ENCODE measurements around the gene COMT.
"Not testable (repeated sequence)": the region's sequence is repeated elsewhere in the genome, so short reads cannot be mapped to it uniquely, and the experiment has no call there.

COMT gene

GRCh38 chr22:19941365-19942082, at the start of gene COMT, which contains the start of gene TXNRD2:
Gene COMT (plus strand): TSS chr22:19941772. CDS start chr22:19962527, 20,755 bp downstream.
Gene TXNRD2 (minus strand): TSS chr22:19941818. CDS start chr22:19941803, 15 bp downstream.
- DNase-seq, result peak; percentile 18

- peak; percentile 61 for DNase-seq
Observed at GRCh38 chr22:19892257-19892879, 49.2 kb upstream of the COMT start.

- no peak for DNase-seq
Observed at GRCh38 chr22:19892925-19893324, 48.6 kb upstream of the COMT start.

GRCh38 chr22:19893363-19893762, 48.2 kb upstream of the COMT start:
- no peak for DNase-seq

- DNase-seq, result no peak
Observed at GRCh38 chr22:19895160-19895849, 46.3 kb upstream of the COMT start.

GRCh38 chr22:19896665-19897355, 44.8 kb upstream of the COMT start:
- DNase-seq, result no peak

- no peak for DNase-seq
Observed at GRCh38 chr22:19897726-19898125, 43.8 kb upstream of the COMT start.

GRCh38 chr22:19898145-19898544, 43.4 kb upstream of the COMT start:
- no peak for DNase-seq

GRCh38 chr22:19898831-19899567, 42.6 kb upstream of the COMT start:
- DNase-seq, result no peak

GRCh38 chr22:19900707-19901436, 40.7 kb upstream of the COMT start:
- no peak for DNase-seq

GRCh38 chr22:19901577-19902244, 39.9 kb upstream of the COMT start:
- no peak for DNase-seq

GRCh38 chr22:19902245-19902715, 39.3 kb upstream of the COMT start:
- DNase-seq, result peak; percentile 32

GRCh38 chr22:19903031-19903430, 38.5 kb upstream of the COMT start:
- no peak for DNase-seq

GRCh38 chr22:19903513-19903912, 38.1 kb upstream of the COMT start:
- DNase-seq, result no peak

GRCh38 chr22:19904174-19904856, 37.3 kb upstream of the COMT start:
- no peak for DNase-seq

GRCh38 chr22:19904935-19905334, 36.6 kb upstream of the COMT start:
- DNase-seq, result no peak

GRCh38 chr22:19905347-19906276, 36.0 kb upstream of the COMT start:
- no peak for DNase-seq

GRCh38 chr22:19906864-19907263, 34.7 kb upstream of the COMT start:
- DNase-seq, result not testable (repeated sequence)

GRCh38 chr22:19907902-19908301, 33.7 kb upstream of the COMT start:
- DNase-seq, result not testable (repeated sequence)
